HepG2 (cell line): ENCODE measurements around the gene APOM. TPM values are rescaled to one million over a fixed set of nuclear protein-coding genes. Genes with fewer than 3 reads are reported as not detected.

Experiments used
- ARID3A ChIP-seq: IDR thresholded peaks from 2 replicates; pipeline ENCODE4 v1.6.1; 2012; ENCODE audit warnings: low read depth, low read length, improper control_type of control experiment
- ATAD3A ChIP-seq: sonication (generic); formaldehyde crosslinking; IDR thresholded peaks from 2 replicates; pipeline ENCODE4 v1.4.0; 2020; ENCODE audit warnings: missing genetic modification reagents
- BRD4 ChIP-seq: sonication (generic); formaldehyde crosslinking; IDR thresholded peaks from 2 replicates; pipeline ENCODE4 v1.4.0; 2020; ENCODE audit warnings: missing genetic modification reagents
- DRAP1 ChIP-seq: IDR thresholded peaks from 2 replicates; pipeline ENCODE4 v1.6.1; 2016; ENCODE audit warnings: missing genetic modification reagents, missing compliant biosample characterization
- HBP1 ChIP-seq: IDR thresholded peaks from 2 replicates; pipeline ENCODE4 v1.6.1; 2016; ENCODE audit warnings: low read depth, control low read depth
- MAFG ChIP-seq: sonication (generic); formaldehyde crosslinking; IDR thresholded peaks from 2 replicates; pipeline ENCODE4 v1.5.1; 2020; ENCODE audit warnings: mild to moderate bottlenecking, missing genetic modification reagents
- MXD3 ChIP-seq: IDR thresholded peaks from 2 replicates; pipeline ENCODE4 v1.6.1; 2016; ENCODE audit warnings: mild to moderate bottlenecking, missing biosample characterization, missing genetic modification reagents
- NFATC3 ChIP-seq: sonication (generic); formaldehyde crosslinking; IDR thresholded peaks from 2 replicates; pipeline ENCODE4 v1.5.1; 2020; ENCODE audit warnings: mild to moderate bottlenecking, missing genetic modification reagents
- PAXIP1 ChIP-seq: sonication (generic); formaldehyde crosslinking; conservative IDR thresholded peaks from 2 replicates; pipeline ENCODE4 v1.4.0; 2020; ENCODE audit warnings: mild to moderate bottlenecking, missing genetic modification reagents, moderate library complexity
- POLR2G ChIP-seq: fragments of 200-400 bp; formaldehyde crosslinking; IDR thresholded peaks from 2 replicates; pipeline ENCODE4 v1.6.1; 2018; ENCODE audit warnings: mild to moderate bottlenecking, low read depth, low read length, moderate library complexity
- RELA ChIP-seq: sonication (generic); formaldehyde crosslinking; IDR thresholded peaks from 2 replicates; pipeline ENCODE4 v1.4.0; 2020; ENCODE audit warnings: missing genetic modification reagents
- RFXAP ChIP-seq: sonication (generic); formaldehyde crosslinking; IDR thresholded peaks from 2 replicates; pipeline ENCODE4 v1.4.0; 2020; ENCODE audit warnings: missing genetic modification reagents, borderline replicate concordance
- ZNF317 ChIP-seq: sonication (generic); formaldehyde crosslinking; IDR thresholded peaks from 2 replicates; pipeline ENCODE4 v1.5.0; 2020; ENCODE audit warnings: mild to moderate bottlenecking, missing genetic modification reagents
- ZNF569 ChIP-seq: sonication (generic); formaldehyde crosslinking; IDR thresholded peaks from 2 replicates; pipeline ENCODE4 v1.5.0; 2020; ENCODE audit warnings: mild to moderate bottlenecking, missing genetic modification reagents, moderate library complexity, borderline replicate concordance
- ZNF816 ChIP-seq: sonication (generic); formaldehyde crosslinking; IDR thresholded peaks from 2 replicates; pipeline ENCODE4 v1.8.0; 2022; ENCODE audit warnings: missing genetic modification reagents, mild to moderate bottlenecking, borderline replicate concordance
- polyA plus RNA-seq, 8 experiments: library from polyadenylated mRNA; depleted of rRNA in 3 of 8; stranded (reverse) in 7 of 8; unstranded in 1 of 8; fragments of >200 nt; fragmentation: Illumina TruSeq in 4 of 8; extraction: Trizol in 4 of 8; gene quantifications; 2 replicates each; pipeline versions ENCODE4 v1.2.1 to v1.2.3, GENCODE V29; 2011 to 2016; ENCODE audit warnings: low read depth in 4 of 8, missing spikeins in 1 of 8, mixed read lengths in 1 of 8; ENCODE audit not compliant: insufficient read depth in 1 of 8
- total RNA-seq, 5 experiments: library from RNA; depleted of rRNA; stranded (reverse); fragments of >200 nt; fragmentation: Illumina TruSeq; extraction: Trizol; gene quantifications; 2 replicates each; pipeline ENCODE4 v1.2.3, GENCODE V29; 2016; ENCODE audit warnings: low read depth in 1 of 5
- TF ChIP-seq, protein P1 (sequence below): sonication (generic); formaldehyde crosslinking; IDR thresholded peaks from 2 replicates; pipeline ENCODE4 v1.4.0; 2020; ENCODE audit warnings: low read depth, mild to moderate bottlenecking, missing genetic modification reagents
- TF ChIP-seq, protein P2 (sequence below): sonication (generic); formaldehyde crosslinking; IDR thresholded peaks from 2 replicates; pipeline ENCODE4 v1.5.1; 2020; ENCODE audit warnings: missing genetic modification reagents, mild to moderate bottlenecking, borderline replicate concordance

The APOM gene
- total and polyA plus RNA-seq, 2 of the 13 experiments (the other 11 are each of a cell fraction or from before 2014, with no cell fraction given), result 98.2 to 1,140 TPM

- TF ChIP-seq, protein P1, sequence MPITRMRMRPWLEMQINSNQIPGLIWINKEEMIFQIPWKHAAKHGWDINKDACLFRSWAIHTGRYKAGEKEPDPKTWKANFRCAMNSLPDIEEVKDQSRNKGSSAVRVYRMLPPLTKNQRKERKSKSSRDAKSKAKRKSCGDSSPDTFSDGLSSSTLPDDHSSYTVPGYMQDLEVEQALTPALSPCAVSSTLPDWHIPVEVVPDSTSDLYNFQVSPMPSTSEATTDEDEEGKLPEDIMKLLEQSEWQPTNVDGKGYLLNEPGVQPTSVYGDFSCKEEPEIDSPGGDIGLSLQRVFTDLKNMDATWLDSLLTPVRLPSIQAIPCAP, result no peak
- TF ChIP-seq HBP1 (CRISPR knock-in tag) (no peak), POLR2G (0 out of 2 replicates have a peak, but pooled peaks have one; percentile 33), ZNF317 (CRISPR knock-in tag) (0 out of 2 replicates have a peak, but pooled peaks have one; percentile 32), ARID3A (0 out of 2 replicates have a peak, but pooled peaks have one; percentile 28), RELA (CRISPR knock-in tag) (0 out of 2 replicates have a peak, but pooled peaks have one; percentile 3), MXD3 (CRISPR knock-in tag) (no peak), ATAD3A (no peak), RFXAP (0 out of 2 replicates have a peak, but pooled peaks have one; percentile 43), DRAP1 (CRISPR knock-in tag) (peak; percentile 32; the same call in 1 of the 2 replicates), NFATC3 (CRISPR knock-in tag) (0 out of 2 replicates have a peak, but pooled peaks have one; percentile 22), ZNF569 (CRISPR knock-in tag) (no peak), ZNF816 (no peak), BRD4 (CRISPR knock-in tag) (0 out of 2 replicates have a peak, but pooled peaks have one; percentile 20), MAFG (CRISPR knock-in tag) (no peak), PAXIP1 (CRISPR knock-in tag) (peak; percentile 78)
- TF ChIP-seq, protein P2, sequence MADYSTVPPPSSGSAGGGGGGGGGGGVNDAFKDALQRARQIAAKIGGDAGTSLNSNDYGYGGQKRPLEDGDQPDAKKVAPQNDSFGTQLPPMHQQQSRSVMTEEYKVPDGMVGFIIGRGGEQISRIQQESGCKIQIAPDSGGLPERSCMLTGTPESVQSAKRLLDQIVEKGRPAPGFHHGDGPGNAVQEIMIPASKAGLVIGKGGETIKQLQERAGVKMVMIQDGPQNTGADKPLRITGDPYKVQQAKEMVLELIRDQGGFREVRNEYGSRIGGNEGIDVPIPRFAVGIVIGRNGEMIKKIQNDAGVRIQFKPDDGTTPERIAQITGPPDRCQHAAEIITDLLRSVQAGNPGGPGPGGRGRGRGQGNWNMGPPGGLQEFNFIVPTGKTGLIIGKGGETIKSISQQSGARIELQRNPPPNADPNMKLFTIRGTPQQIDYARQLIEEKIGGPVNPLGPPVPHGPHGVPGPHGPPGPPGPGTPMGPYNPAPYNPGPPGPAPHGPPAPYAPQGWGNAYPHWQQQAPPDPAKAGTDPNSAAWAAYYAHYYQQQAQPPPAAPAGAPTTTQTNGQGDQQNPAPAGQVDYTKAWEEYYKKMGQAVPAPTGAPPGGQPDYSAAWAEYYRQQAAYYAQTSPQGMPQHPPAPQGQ (CRISPR knock-in tag), result no peak
These were observed 40.8 kb upstream of the APOM start, which contains the start of gene AIF1 (continued) for GRCh38 chr6:31614684-31615578.
